K562 (cell line): ENCODE data around the gene BTBD2. TPM values are rescaled to one million over a fixed set of nuclear protein-coding genes. Genes with fewer than 3 reads are reported as not detected.

Source experiments
- BRF2 ChIP-seq: IDR thresholded peaks from 3 replicates; pipeline ENCODE4 v1.6.1; 2011; ENCODE audit warnings: borderline replicate concordance, mild to moderate bottlenecking; ENCODE audit not compliant: insufficient read length, insufficient read depth
- ELK1 ChIP-seq: sonication (generic); formaldehyde crosslinking; IDR thresholded peaks from 2 replicates; pipeline ENCODE4 v1.8.1; 2022; ENCODE audit warnings: missing genetic modification reagents
- ETV1 ChIP-seq: fragments of 450-650 bp; conservative IDR thresholded peaks from 2 replicates; pipeline ENCODE4 v1.6.1; 2016; ENCODE audit warnings: missing genetic modification characterization, control low read depth, low read depth, missing compliant biosample characterization
- HDGF ChIP-seq: fragments of 450-650 bp; IDR thresholded peaks from 2 replicates; pipeline ENCODE4 v1.6.1; 2016
- JUN ChIP-seq, 2 experiments: sonication (generic) in 1 of 2; formaldehyde crosslinking in 1 of 2; IDR thresholded peaks; 2 replicates each; pipeline versions ENCODE4 v1.6.1 to v1.8.0; 2012 to 2022; ENCODE audit warnings: borderline replicate concordance in 2 of 2, mild to moderate bottlenecking in 2 of 2, improper control_type of control experiment in 1 of 2, low read depth in 1 of 2, low read length in 1 of 2, missing genetic modification reagents in 1 of 2
- KLF6 ChIP-seq: fragments of 250-450 bp; sonication (Bioruptor Pico); IDR thresholded peaks from 2 replicates; pipeline ENCODE4 v1.4.0; 2020; ENCODE audit warnings: mild to moderate bottlenecking, moderate library complexity, borderline replicate concordance
- LEF1 ChIP-seq: fragments of 450-650 bp; IDR thresholded peaks from 2 replicates; pipeline ENCODE4 v1.6.1; 2016; ENCODE audit warnings: mild to moderate bottlenecking
- RFX5 ChIP-seq: IDR thresholded peaks from 2 replicates; pipeline ENCODE4 v1.6.1; 2011; ENCODE audit warnings: low read depth, mild to moderate bottlenecking, improper control_type of control experiment, low read length
- SIX5 ChIP-seq, 2 experiments: IDR thresholded peaks; 2 replicates each; pipeline ENCODE4 v1.6.1; 2011; ENCODE audit warnings: low read length in 2 of 2, borderline replicate concordance in 1 of 2, low read depth in 1 of 2, mild to moderate bottlenecking in 1 of 2, moderate library complexity in 1 of 2; ENCODE audit not compliant: insufficient read depth in 1 of 2
- SMARCA5 ChIP-seq: fragments of 450-650 bp; IDR thresholded peaks from 2 replicates; pipeline ENCODE4 v1.6.1; 2016
- TSHZ1 ChIP-seq: fragments of 250-450 bp; sonication (Bioruptor Pico); IDR thresholded peaks from 2 replicates; pipeline ENCODE4 v1.4.0; 2020; ENCODE audit warnings: mild to moderate bottlenecking, moderate library complexity
- ZBTB43 ChIP-seq: sonication (generic); formaldehyde crosslinking; IDR thresholded peaks from 2 replicates; pipeline ENCODE4 v1.8.0; 2023; ENCODE audit warnings: mild to moderate bottlenecking, missing genetic modification reagents
- ZNF140 ChIP-seq: fragments of 250-450 bp; sonication (Bioruptor Pico); IDR thresholded peaks from 2 replicates; pipeline ENCODE4 v1.8.0; 2021; ENCODE audit warnings: moderate library complexity, mild to moderate bottlenecking, inconsistent platforms
- ZNF146 ChIP-seq: IDR thresholded peaks from one replicate; pipeline ENCODE4 v1.6.1; 2018; ENCODE audit warnings: missing compliant biosample characterization; ENCODE audit not compliant: unreplicated experiment
- ZNF232 ChIP-seq: sonication (generic); formaldehyde crosslinking; IDR thresholded peaks from 2 replicates; pipeline ENCODE4 v1.8.0; 2022; ENCODE audit warnings: mild to moderate bottlenecking, missing genetic modification reagents
- ZNF280B ChIP-seq: fragments of 250-450 bp; sonication (Bioruptor Pico); IDR thresholded peaks from 2 replicates; pipeline ENCODE4 v1.5.1; 2021; ENCODE audit warnings: mild to moderate bottlenecking
- ZNF583 ChIP-seq: fragments of 250-450 bp; sonication (Bioruptor Pico); IDR thresholded peaks from 2 replicates; pipeline ENCODE4 v1.4.0; 2020
- ZNF586 ChIP-seq: fragments of 450-650 bp; formaldehyde crosslinking; conservative IDR thresholded peaks from 2 replicates; pipeline ENCODE4 v1.4.0; 2020; ENCODE audit warnings: mild to moderate bottlenecking, moderate library complexity
- ZNF695 ChIP-seq: fragments of 450-650 bp; formaldehyde crosslinking; IDR thresholded peaks from 2 replicates; pipeline ENCODE4 v1.4.0; 2020; ENCODE audit warnings: mild to moderate bottlenecking, moderate library complexity
- polyA plus RNA-seq, 8 experiments: library from polyadenylated mRNA; depleted of rRNA in 4 of 8; stranded (reverse) in 5 of 8; unstranded in 3 of 8; fragments of >200 nt; fragmentation: Nextera tagmentation in 2 of 8; fragmentation: Illumina TruSeq in 1 of 8; extraction: Ambion mirVana in 2 of 8; extraction: Trizol in 1 of 8; gene quantifications; 2 replicates each; pipeline versions ENCODE4 v1.2.1 to v1.2.3, GENCODE V29; 2011 to 2014; ENCODE audit warnings: inconsistent platforms in 1 of 8, missing spikeins in 1 of 8
- total RNA-seq, 7 experiments: library from RNA; depleted of rRNA in 6 of 7; stranded (reverse); fragments of >200 nt in 6 of 7; fragmentation: Illumina TruSeq in 2 of 7; extraction: Trizol in 2 of 7; gene quantifications; 2 replicates each; pipeline versions ENCODE4 v1.2.1 to v1.2.3, GENCODE V29; 2011 to 2021; ENCODE audit warnings: low replicate concordance in 1 of 7

Gene BTBD2
- total and polyA plus RNA-seq, 9 of the 15 experiments (the other 6 are each of a cell fraction or from before 2014, with no cell fraction given), result 0.10 to 15.6 (median 6.9) TPM

GRCh38 chr19:2050991-2051772 is 35.7 kb upstream of the BTBD2 start, which contains the start of gene MKNK2 (continued):
- TF ChIP-seq TSHZ1 (CRISPR knock-in tag) (no peak), SIX5 (IDR thresholded peaks at IDR 0.05; ENCODE audit: borderline replicate concordance in 1 of 2, insufficient read depth in 1 of 2, low read depth in 1 of 2, low read length in 2 of 2) (0 out of 4 replicates have a peak, but pooled peaks of 1 of the 2 experiments have one; percentile 17), BRF2 (no peak), ZNF280B (no peak), ZNF140 (CRISPR knock-in tag) (no peak), JUN (IDR thresholded peaks at IDR 0.05; ENCODE audit: borderline replicate concordance, low read depth, low read length) (0 out of 2 replicates have a peak, but pooled peaks have one; percentile 25), JUN (CRISPR knock-in tag; IDR thresholded peaks at IDR 0.05; ENCODE audit: borderline replicate concordance) (no peak), ZBTB43 (CRISPR knock-in tag) (no peak), HDGF (no peak), RFX5 (no peak), ETV1 (tag) (no peak; the same call in 1 of the 2 replicates), LEF1 (no peak), ZNF583 (CRISPR knock-in tag) (0 out of 2 replicates have a peak, but pooled peaks have one; percentile 24), KLF6 (CRISPR knock-in tag) (no peak), SMARCA5 (peak; percentile 97), ELK1 (CRISPR knock-in tag) (no peak), ZNF232 (CRISPR knock-in tag) (no peak), ZNF586 (CRISPR knock-in tag) (no peak), ZNF695 (CRISPR knock-in tag) (no peak), ZNF146 (CRISPR knock-in tag) (no peak)
